SK-N-SH (cell line): ENCODE measurements around the gene AFP.

Experiments
- CTCF ChIP-seq: fragments of 200-600 bp; sonication (generic); IDR thresholded peaks from 2 replicates; pipeline ENCODE4 v1.6.1; 2017; ENCODE audit warnings: antibody characterized with exemption, mild to moderate bottlenecking, moderate library complexity
- EZH2phosphoT487 ChIP-seq: fragments of 200-600 bp; sonication (generic); IDR thresholded peaks from 2 replicates; pipeline ENCODE4 v1.6.1; 2017; ENCODE audit warnings: low read depth, mixed run types, mild to moderate bottlenecking, antibody characterized with exemption, moderate library complexity, borderline replicate concordance
- FOXM1 ChIP-seq: IDR thresholded peaks from 2 replicates; pipeline ENCODE4 v1.4.0; 2012; ENCODE audit warnings: low read depth, mild to moderate bottlenecking
- JUND ChIP-seq: IDR thresholded peaks from 2 replicates; pipeline ENCODE4 v1.4.0; 2012
- POLR2AphosphoS5 ChIP-seq: IDR thresholded peaks from 2 replicates; pipeline ENCODE4 v1.6.1; 2012; ENCODE audit warnings: low read depth, low read length
- SIN3A ChIP-seq: IDR thresholded peaks from 2 replicates; pipeline ENCODE4 v1.6.1; 2012; ENCODE audit warnings: low read depth, mild to moderate bottlenecking, low read length, moderate library complexity, borderline replicate concordance
- YY1 ChIP-seq: IDR thresholded peaks from 2 replicates; pipeline ENCODE4 v1.4.0; 2012; ENCODE audit warnings: low read depth, mild to moderate bottlenecking

- TF ChIP-seq CTCF (no peak), POLR2AphosphoS5 (no peak), JUND (no peak), YY1 (no peak), FOXM1 (no peak), SIN3A (no peak), EZH2phosphoT487 (no peak)
Observed at GRCh38 chr4:73413294-73413755, 22.7 kb upstream of the AFP start.
